Measurements from ENCODE around the gene CCL26.

DNA sequence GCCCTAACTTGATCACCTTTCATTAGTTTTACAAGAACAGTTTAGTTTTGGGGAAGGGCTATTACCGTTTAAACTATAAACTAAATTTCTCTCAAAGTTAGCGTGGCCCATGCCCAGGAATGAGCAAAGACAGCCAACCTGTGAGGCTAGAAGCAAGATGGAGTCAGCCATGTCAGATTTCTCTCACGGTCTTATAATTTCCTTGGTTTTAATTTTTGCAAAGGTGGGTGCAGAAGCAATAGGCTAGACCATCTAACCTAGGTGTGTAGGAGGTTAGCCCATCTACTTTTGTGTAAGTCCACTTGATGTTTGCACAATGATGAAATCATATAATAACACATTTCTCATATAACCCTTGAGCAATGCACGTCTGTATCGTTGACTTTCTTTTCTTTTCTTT lies 32.7 kb upstream of the CCL26 start:
- TF ChIP-seq, protein P1, sequence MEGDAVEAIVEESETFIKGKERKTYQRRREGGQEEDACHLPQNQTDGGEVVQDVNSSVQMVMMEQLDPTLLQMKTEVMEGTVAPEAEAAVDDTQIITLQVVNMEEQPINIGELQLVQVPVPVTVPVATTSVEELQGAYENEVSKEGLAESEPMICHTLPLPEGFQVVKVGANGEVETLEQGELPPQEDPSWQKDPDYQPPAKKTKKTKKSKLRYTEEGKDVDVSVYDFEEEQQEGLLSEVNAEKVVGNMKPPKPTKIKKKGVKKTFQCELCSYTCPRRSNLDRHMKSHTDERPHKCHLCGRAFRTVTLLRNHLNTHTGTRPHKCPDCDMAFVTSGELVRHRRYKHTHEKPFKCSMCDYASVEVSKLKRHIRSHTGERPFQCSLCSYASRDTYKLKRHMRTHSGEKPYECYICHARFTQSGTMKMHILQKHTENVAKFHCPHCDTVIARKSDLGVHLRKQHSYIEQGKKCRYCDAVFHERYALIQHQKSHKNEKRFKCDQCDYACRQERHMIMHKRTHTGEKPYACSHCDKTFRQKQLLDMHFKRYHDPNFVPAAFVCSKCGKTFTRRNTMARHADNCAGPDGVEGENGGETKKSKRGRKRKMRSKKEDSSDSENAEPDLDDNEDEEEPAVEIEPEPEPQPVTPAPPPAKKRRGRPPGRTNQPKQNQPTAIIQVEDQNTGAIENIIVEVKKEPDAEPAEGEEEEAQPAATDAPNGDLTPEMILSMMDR (IDR thresholded peaks at IDR 0.05), result no peak
- no peak for TF ChIP-seq POLR2A (IDR thresholded peaks at IDR 0.05; ENCODE audit: low read depth)
